Loucy (cell line): Measurements from ENCODE around the gene LRRC47.

ENCODE experiments used
- H2AFZ ChIP-seq: fragments of 200-600 bp; sonication (generic); 2 replicates; pipeline ENCODE4 v1.6.0; 2016; ENCODE audit warnings: antibody characterized with exemption, mild to moderate bottlenecking, low read length, moderate library complexity
- H3F3A ChIP-seq: fragments of 200-600 bp; 2 replicates; pipeline ENCODE4 v1.6.0; 2016; ENCODE audit warnings: antibody characterized with exemption, low read depth, mild to moderate bottlenecking
- H3K27me3 ChIP-seq: fragments of 200-600 bp; sonication (generic); 2 replicates; pipeline ENCODE4 v1.6.1; 2014; ENCODE audit warnings: low read length, mild to moderate bottlenecking; ENCODE audit not compliant: insufficient read depth, poor library complexity, severe bottlenecking
- H3K36me3 ChIP-seq: fragments of 200-600 bp; sonication (generic); 2 replicates; pipeline ENCODE4 v1.6.1; 2016; ENCODE audit warnings: low read length; ENCODE audit not compliant: insufficient read depth
- H3K4me1 ChIP-seq: fragments of 200-600 bp; sonication (generic); 2 replicates; pipeline ENCODE4 v1.5.1; 2014; ENCODE audit warnings: low read length, mild to moderate bottlenecking; ENCODE audit not compliant: insufficient read depth, poor library complexity, severe bottlenecking
- H3K4me2 ChIP-seq: fragments of 200-600 bp; sonication (generic); 2 replicates; pipeline ENCODE4 v1.6.0; 2014; ENCODE audit warnings: antibody characterized with exemption, low read length, low read depth, mild to moderate bottlenecking; ENCODE audit not compliant: poor library complexity, severe bottlenecking
- H3K4me3 ChIP-seq: fragments of 200-600 bp; sonication (generic); 2 replicates; pipeline ENCODE4 v1.5.1; 2014; ENCODE audit warnings: low read length, mild to moderate bottlenecking, mixed read lengths; ENCODE audit not compliant: poor library complexity, severe bottlenecking
- H3K79me2 ChIP-seq: fragments of 200-600 bp; sonication (generic); 2 replicates; pipeline ENCODE4 v1.6.1; 2014; ENCODE audit warnings: low read length; ENCODE audit not compliant: insufficient read depth
- H3K9ac ChIP-seq: fragments of 200-600 bp; sonication (generic); 2 replicates; pipeline ENCODE4 v1.6.0; 2014; ENCODE audit warnings: mild to moderate bottlenecking, low read depth, low read length, moderate library complexity; ENCODE audit not compliant: poor library complexity, severe bottlenecking
- H3K9me2 ChIP-seq: fragments of 200-600 bp; sonication (generic); replicated peaks from 2 replicates; pipeline ENCODE4 v1.6.1; 2016; ENCODE audit warnings: low read depth, low read length, mixed read lengths
- H3K9me3 ChIP-seq: fragments of 200-600 bp; sonication (generic); 2 replicates; pipeline ENCODE4 v1.6.1; 2014; ENCODE audit warnings: mild to moderate bottlenecking, antibody characterized with exemption, low read length, low read depth; ENCODE audit not compliant: insufficient read depth
- H4K20me1 ChIP-seq: fragments of 200-600 bp; sonication (generic); 2 replicates; pipeline ENCODE4 v1.6.0; 2014; ENCODE audit warnings: antibody characterized with exemption, low read length, mild to moderate bottlenecking; ENCODE audit not compliant: insufficient read depth, poor library complexity, severe bottlenecking
- EZH2phosphoT487 ChIP-seq: fragments of 200-600 bp; IDR thresholded peaks from 2 replicates; pipeline ENCODE4 v1.6.1; 2018; ENCODE audit warnings: antibody characterized with exemption, mild to moderate bottlenecking, moderate library complexity, borderline replicate concordance
- TF ChIP-seq, protein P1 (sequence below): fragments of 200-600 bp; sonication (generic); conservative IDR thresholded peaks from 2 replicates; pipeline ENCODE4 v1.5.1; 2014; ENCODE audit warnings: mild to moderate bottlenecking, antibody characterized with exemption, low read length

LRRC47 gene

DNA sequence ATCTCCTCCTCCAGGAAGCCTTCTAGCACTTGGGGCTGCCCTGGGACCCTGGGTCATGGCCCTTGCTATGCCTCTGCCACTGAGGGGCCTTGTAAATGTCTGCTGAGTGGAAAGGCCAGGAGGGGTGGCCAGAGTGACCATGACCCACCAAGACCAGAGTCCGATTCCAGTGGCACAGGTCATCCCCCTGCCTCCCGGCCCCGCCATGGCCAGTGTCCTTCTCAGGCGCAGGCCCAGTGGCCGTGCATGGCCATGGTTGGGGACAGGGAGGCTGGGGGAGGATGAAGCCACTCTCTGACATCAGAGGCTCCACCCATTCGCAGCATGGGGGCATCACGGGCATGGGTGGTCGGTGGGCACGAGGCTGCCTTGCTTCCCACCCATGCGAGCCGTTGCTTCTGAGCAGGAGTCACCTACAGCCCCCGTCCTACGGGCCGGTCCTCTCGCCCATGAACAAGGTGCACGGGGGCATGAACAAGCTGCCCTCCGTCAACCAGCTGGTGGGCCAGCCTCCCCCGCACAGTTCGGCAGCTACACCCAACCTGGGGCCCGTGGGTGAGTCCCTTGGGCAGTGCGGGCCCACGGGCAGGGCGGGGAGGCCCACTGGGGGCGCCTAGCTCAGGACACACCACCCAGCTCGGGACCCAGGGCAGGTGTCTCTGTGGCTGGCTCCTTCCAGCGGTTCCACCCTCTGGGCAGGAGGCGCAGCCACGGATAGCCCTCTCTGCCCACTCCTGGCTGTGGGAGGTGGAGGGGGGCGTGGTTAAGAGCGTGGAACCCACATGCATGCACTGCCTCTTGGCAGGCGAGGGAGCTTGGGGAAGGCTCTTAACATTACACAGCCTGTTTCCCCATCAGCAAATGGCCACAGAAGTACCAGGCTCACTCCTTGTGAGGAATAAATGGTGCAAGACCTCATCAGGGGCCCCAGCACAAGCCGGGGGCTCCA is 66.4 kb downstream of the LRRC47 start:
- Histone ChIP-seq H3K4me3 (no peak overlapping the region), H4K20me1 (no peaks in the 10 kb centered on the region), H3K9me3 (no peaks in the 10 kb centered on the region), H3K79me2 (no peaks in the 10 kb centered on the region), H2AFZ (no peak overlapping the region), H3K4me2 (no peak overlapping the region), H3K9me2 (no peaks in the 10 kb centered on the region), H3F3A (no peaks in the 10 kb centered on the region), H3K4me1 (no peaks in the 10 kb centered on the region), H3K27me3 (no peaks in the 10 kb centered on the region), H3K9ac (no peak overlapping the region), H3K36me3 (no peaks in the 10 kb centered on the region)
- TF ChIP-seq, protein P1, sequence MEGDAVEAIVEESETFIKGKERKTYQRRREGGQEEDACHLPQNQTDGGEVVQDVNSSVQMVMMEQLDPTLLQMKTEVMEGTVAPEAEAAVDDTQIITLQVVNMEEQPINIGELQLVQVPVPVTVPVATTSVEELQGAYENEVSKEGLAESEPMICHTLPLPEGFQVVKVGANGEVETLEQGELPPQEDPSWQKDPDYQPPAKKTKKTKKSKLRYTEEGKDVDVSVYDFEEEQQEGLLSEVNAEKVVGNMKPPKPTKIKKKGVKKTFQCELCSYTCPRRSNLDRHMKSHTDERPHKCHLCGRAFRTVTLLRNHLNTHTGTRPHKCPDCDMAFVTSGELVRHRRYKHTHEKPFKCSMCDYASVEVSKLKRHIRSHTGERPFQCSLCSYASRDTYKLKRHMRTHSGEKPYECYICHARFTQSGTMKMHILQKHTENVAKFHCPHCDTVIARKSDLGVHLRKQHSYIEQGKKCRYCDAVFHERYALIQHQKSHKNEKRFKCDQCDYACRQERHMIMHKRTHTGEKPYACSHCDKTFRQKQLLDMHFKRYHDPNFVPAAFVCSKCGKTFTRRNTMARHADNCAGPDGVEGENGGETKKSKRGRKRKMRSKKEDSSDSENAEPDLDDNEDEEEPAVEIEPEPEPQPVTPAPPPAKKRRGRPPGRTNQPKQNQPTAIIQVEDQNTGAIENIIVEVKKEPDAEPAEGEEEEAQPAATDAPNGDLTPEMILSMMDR = no peak
- TF ChIP-seq EZH2phosphoT487 = no peak
